OCI-LY1 (cell line): Measurements from ENCODE around the gene AP2S1.

Experiments used
- EZH2 ChIP-seq: fragments of 200-600 bp; sonication (generic), shearing (Covaris generic); IDR thresholded peaks from 2 replicates; pipeline ENCODE4 v1.8.0; 2017; ENCODE audit warnings: borderline replicate concordance, mixed run types, mild to moderate bottlenecking, antibody characterized with exemption, low read length, moderate library complexity, mixed read lengths
- TF ChIP-seq, protein P1 (sequence below): fragments of 200-600 bp; sonication (generic), shearing (Covaris generic); IDR thresholded peaks from 2 replicates; pipeline ENCODE4 v1.5.1; 2017; ENCODE audit warnings: mild to moderate bottlenecking, antibody characterized with exemption, low read length, moderate library complexity, mixed read lengths

DNA sequence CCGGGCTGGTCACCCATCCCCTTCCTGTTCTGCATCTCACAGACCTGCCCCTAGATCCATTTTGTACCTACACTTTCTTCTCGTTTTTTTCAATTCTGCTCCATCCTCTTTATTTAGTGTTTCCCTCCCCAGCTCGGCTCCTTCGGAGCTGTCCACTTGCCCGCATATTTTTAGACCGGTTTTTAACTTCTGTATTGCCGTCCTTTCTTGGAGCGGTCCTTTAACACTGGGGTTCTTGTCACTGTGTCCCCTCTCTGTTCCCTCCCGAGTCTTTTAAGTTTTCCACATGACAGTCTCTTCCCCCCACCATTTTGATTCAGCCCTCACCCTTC, 11.8 kb upstream of the AP2S1 start:
- TF ChIP-seq, protein P1, sequence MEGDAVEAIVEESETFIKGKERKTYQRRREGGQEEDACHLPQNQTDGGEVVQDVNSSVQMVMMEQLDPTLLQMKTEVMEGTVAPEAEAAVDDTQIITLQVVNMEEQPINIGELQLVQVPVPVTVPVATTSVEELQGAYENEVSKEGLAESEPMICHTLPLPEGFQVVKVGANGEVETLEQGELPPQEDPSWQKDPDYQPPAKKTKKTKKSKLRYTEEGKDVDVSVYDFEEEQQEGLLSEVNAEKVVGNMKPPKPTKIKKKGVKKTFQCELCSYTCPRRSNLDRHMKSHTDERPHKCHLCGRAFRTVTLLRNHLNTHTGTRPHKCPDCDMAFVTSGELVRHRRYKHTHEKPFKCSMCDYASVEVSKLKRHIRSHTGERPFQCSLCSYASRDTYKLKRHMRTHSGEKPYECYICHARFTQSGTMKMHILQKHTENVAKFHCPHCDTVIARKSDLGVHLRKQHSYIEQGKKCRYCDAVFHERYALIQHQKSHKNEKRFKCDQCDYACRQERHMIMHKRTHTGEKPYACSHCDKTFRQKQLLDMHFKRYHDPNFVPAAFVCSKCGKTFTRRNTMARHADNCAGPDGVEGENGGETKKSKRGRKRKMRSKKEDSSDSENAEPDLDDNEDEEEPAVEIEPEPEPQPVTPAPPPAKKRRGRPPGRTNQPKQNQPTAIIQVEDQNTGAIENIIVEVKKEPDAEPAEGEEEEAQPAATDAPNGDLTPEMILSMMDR, result no peak
- TF ChIP-seq EZH2, result no peak
